SK-N-SH treated with all-trans-retinoic acid at 6 μM for 48 hours (cell line): ENCODE results near the gene TMEM143.

Experiments used
- ATAC-seq: fragments of 200-7000 bp; cut with Tn5 transposase; 3 replicates; pipeline ENCODE4 v1.9.1; 2020; ENCODE audit warnings: mild to moderate bottlenecking, moderate library complexity
- ARNTL ChIP-seq: fragments of 450-650 bp; formaldehyde crosslinking; IDR thresholded peaks from 2 replicates; pipeline ENCODE4 v1.5.0; 2020; ENCODE audit warnings: low read depth, mild to moderate bottlenecking, moderate library complexity, borderline replicate concordance
- BACH2 ChIP-seq: fragments of 250-450 bp; sonication (Bioruptor Pico); IDR thresholded peaks from 2 replicates; pipeline ENCODE4 v1.9.0; 2021; ENCODE audit warnings: mild to moderate bottlenecking, borderline replicate concordance
- CSDC2 ChIP-seq: fragments of 250-450 bp; sonication (Bioruptor Pico); IDR thresholded peaks from 2 replicates; pipeline ENCODE4 v1.5.0; 2020; ENCODE audit warnings: mild to moderate bottlenecking, moderate library complexity
- ESRRG ChIP-seq: fragments of 250-450 bp; sonication (Bioruptor Pico); IDR thresholded peaks from 2 replicates; pipeline ENCODE4 v1.6.1; 2021; ENCODE audit warnings: mild to moderate bottlenecking
- GLIS3 ChIP-seq: fragments of 250-450 bp; sonication (Bioruptor Pico); IDR thresholded peaks from 2 replicates; pipeline ENCODE4 v1.5.0; 2020; ENCODE audit warnings: mild to moderate bottlenecking, moderate library complexity
- ISL1 ChIP-seq: fragments of 250-450 bp; sonication (Bioruptor Pico); IDR thresholded peaks from 2 replicates; pipeline ENCODE4 v2.1.2; 2022; ENCODE audit warnings: mild to moderate bottlenecking, moderate library complexity
- PPARA ChIP-seq: fragments of 250-450 bp; sonication (Bioruptor Pico); IDR thresholded peaks from 2 replicates; pipeline ENCODE4 v1.5.0; 2020; ENCODE audit warnings: mild to moderate bottlenecking, borderline replicate concordance
- RARB ChIP-seq: fragments of 250-450 bp; sonication (Bioruptor Pico); IDR thresholded peaks from 2 replicates; pipeline ENCODE4 v1.8.0; 2021; ENCODE audit warnings: mild to moderate bottlenecking, moderate library complexity
- TCF4 ChIP-seq: fragments of 250-450 bp; sonication (Bioruptor Pico); IDR thresholded peaks from 2 replicates; pipeline ENCODE4 v1.8.0; 2021; ENCODE audit warnings: mild to moderate bottlenecking, moderate library complexity, borderline replicate concordance
- TOX ChIP-seq: fragments of 250-450 bp; sonication (Bioruptor Pico); IDR thresholded peaks from 2 replicates; pipeline ENCODE4 v1.8.0; 2021; ENCODE audit warnings: mild to moderate bottlenecking, moderate library complexity, borderline replicate concordance
- ZC3H10 ChIP-seq: fragments of 250-450 bp; sonication (Bioruptor Pico); IDR thresholded peaks from 2 replicates; pipeline ENCODE4 v1.5.1; 2021; ENCODE audit warnings: mild to moderate bottlenecking, moderate library complexity
- ZFP30 ChIP-seq: fragments of 450-650 bp; formaldehyde crosslinking; IDR thresholded peaks from 2 replicates; pipeline ENCODE4 v1.5.0; 2022; ENCODE audit warnings: mild to moderate bottlenecking, moderate library complexity
- ZNF565 ChIP-seq: fragments of 450-650 bp; formaldehyde crosslinking; conservative IDR thresholded peaks from 2 replicates; pipeline ENCODE4 v1.5.0; 2020; ENCODE audit warnings: low read depth, mild to moderate bottlenecking, moderate library complexity
- ZNF70 ChIP-seq: fragments of 450-650 bp; formaldehyde crosslinking; IDR thresholded peaks from 2 replicates; pipeline ENCODE4 v1.5.0; 2020; ENCODE audit warnings: mild to moderate bottlenecking, moderate library complexity
- ZNF8 ChIP-seq: fragments of 450-650 bp; formaldehyde crosslinking; IDR thresholded peaks from 2 replicates; pipeline ENCODE4 v1.5.0; 2020; ENCODE audit warnings: mild to moderate bottlenecking, moderate library complexity
- TF ChIP-seq, protein P1 (sequence below): fragments of 250-450 bp; sonication (Bioruptor Pico); IDR thresholded peaks from 2 replicates; pipeline ENCODE4 v1.8.0; 2020; ENCODE audit warnings: mild to moderate bottlenecking, moderate library complexity, borderline replicate concordance
- TF ChIP-seq, protein P2 (sequence below): fragments of 250-450 bp; sonication (Bioruptor Pico); IDR thresholded peaks from 2 replicates; pipeline ENCODE4 v1.5.1; 2020; ENCODE audit warnings: low read depth, mild to moderate bottlenecking, moderate library complexity
- TF ChIP-seq, protein P3 (sequence below): fragments of 250-450 bp; sonication (Bioruptor Pico); IDR thresholded peaks from 2 replicates; pipeline ENCODE4 v1.5.1; 2021; ENCODE audit warnings: mild to moderate bottlenecking, moderate library complexity
- TF ChIP-seq, protein P4 (sequence below): fragments of 250-450 bp; sonication (Bioruptor Pico); IDR thresholded peaks from 2 replicates; pipeline ENCODE4 v1.8.0; 2021; ENCODE audit warnings: low read depth, mild to moderate bottlenecking, moderate library complexity, borderline replicate concordance
- TF ChIP-seq, protein P5 (sequence below): fragments of 250-450 bp; sonication (Bioruptor Pico); IDR thresholded peaks from 2 replicates; pipeline ENCODE4 v1.5.0; 2020; ENCODE audit warnings: mild to moderate bottlenecking, moderate library complexity

Gene TMEM143

DNA sequence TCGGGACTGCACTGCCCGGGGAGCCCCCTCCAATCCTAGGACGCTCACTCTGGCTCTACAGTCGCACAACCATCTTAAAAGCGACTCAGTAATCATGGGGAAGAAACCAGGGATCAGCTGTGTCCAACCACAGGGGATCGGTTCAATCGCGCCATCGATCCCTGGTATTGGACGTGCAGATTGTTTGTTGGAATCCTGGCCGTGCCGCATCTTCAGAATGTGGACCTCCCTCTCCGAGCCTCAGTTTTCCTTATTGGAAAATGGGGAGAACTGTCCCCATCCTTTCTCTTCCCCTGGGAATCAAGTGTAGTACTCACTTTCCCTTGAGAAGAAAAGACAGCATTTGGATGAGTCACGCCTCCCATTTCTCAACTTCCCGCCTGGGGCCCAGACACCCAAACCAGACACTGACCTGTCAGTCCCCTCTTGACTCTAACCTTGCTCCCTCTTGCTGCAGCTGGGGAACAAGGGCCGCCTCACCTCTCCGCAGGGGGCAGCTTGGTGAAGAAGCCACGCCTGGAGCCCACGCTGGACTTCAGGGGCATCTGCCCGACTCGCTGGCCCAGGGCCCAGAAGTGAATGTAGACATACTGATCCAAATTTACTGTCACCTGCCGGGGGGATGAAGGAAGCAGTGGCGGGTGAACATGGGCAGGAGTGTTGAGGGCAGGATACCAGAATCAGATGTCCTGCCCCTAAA is 20.7 kb downstream of the TMEM143 start:
- ATAC-seq = no peak
- TF ChIP-seq ESRRG (CRISPR knock-in tag) = no peak
- TF ChIP-seq ZNF8 (CRISPR knock-in tag) = no peak
- no peak for TF ChIP-seq CSDC2 (CRISPR knock-in tag)
- no peak for TF ChIP-seq ZC3H10 (CRISPR knock-in tag)

DNA sequence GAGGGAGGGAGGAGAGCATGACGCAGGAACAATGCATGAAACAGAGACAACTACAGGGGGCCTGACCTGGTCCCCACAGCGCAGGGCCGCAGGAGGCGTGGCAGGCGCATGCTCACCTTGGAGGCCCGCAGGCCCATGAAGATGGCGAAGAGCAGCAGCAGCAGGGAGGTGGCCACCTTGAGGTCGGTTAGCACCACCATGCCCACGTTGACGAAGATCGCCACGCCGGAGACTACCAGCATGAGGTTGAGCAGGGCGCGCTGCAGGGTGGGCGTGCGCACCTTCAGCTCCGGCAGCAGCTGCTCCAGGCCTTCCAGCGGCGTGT is 21.4 kb downstream of the TMEM143 start:
- no peak for TF ChIP-seq ZFP30
- no peak for ATAC-seq

DNA sequence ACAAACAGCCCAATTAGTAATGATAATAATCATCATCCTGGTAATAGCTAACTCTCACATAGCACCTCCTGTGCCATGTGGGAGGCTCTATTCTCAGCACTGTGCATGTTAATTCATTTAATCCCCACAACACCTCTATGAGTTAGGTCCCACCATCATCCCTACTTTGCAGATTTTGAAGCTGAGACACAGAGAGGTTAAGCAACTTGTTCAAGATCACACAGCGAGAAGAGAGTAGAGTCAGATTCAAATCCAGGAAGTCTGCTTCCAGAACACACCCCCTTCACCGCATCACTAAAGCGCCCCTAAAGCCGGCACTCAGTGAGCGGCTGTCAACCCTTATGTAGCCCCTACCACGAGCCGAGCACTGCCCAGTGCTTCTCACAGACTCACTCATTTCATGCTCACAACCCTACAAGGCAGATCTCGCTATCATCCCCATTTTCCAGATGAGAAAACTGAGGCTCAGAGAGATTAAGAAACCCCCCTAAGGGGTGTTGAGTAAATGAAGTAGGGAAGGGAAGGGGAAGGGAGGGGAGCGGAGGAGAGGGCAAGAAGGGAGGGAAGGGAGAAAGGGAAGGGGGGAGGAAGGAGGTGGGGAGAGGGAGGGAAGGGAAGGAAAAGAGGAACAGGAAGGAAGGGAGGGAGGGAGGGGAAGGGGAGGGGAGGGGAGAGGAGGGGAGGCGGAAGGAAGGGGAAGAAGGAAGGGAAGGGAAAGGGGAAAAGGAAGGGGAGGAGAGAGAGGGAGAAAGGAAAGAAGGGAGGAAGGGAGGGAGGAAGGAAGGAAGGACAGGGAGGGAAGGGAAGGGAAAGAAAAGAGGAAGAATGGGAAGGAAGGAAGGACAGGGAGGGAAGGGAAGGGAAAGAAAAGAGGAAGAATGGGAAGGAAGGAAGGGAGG is 22.0 kb downstream of the TMEM143 start:
- ATAC-seq = no peak
- TF ChIP-seq PPARA (no peak), TCF4 (CRISPR knock-in tag) (no peak), ISL1 (no peak), CSDC2 (CRISPR knock-in tag) (no peak), ZNF565 (no peak), ESRRG (CRISPR knock-in tag) (no peak), ARNTL (CRISPR knock-in tag) (no peak)
- TF ChIP-seq, protein P1, sequence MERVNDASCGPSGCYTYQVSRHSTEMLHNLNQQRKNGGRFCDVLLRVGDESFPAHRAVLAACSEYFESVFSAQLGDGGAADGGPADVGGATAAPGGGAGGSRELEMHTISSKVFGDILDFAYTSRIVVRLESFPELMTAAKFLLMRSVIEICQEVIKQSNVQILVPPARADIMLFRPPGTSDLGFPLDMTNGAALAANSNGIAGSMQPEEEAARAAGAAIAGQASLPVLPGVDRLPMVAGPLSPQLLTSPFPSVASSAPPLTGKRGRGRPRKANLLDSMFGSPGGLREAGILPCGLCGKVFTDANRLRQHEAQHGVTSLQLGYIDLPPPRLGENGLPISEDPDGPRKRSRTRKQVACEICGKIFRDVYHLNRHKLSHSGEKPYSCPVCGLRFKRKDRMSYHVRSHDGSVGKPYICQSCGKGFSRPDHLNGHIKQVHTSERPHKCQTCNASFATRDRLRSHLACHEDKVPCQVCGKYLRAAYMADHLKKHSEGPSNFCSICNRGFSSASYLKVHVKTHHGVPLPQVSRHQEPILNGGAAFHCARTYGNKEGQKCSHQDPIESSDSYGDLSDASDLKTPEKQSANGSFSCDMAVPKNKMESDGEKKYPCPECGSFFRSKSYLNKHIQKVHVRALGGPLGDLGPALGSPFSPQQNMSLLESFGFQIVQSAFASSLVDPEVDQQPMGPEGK (CRISPR knock-in tag) = no peak
- TF ChIP-seq, protein P2, sequence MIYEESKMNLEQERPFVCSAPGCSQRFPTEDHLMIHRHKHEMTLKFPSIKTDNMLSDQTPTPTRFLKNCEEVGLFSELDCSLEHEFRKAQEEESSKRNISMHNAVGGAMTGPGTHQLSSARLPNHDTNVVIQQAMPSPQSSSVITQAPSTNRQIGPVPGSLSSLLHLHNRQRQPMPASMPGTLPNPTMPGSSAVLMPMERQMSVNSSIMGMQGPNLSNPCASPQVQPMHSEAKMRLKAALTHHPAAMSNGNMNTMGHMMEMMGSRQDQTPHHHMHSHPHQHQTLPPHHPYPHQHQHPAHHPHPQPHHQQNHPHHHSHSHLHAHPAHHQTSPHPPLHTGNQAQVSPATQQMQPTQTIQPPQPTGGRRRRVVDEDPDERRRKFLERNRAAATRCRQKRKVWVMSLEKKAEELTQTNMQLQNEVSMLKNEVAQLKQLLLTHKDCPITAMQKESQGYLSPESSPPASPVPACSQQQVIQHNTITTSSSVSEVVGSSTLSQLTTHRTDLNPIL (CRISPR knock-in tag) = no peak

DNA sequence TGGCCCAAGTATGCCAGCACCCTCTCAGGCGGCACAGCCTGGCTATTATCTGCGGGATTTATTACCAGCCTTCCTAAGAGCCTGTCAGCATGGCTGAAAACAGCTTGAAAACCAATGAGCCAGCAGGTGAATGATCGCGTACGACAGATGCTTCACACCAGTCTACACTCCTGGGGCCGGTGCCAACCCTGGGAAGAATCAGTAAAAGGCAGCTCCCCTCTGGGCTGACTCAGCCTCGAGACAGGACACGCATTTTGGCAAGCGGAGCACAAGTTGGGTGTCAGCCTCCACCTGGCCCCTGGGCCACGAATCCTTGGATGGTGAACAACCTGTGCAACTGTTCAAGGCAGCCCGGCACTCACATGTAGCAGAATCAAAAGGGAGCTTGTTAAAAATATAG is 22.7 kb downstream of the TMEM143 start:
- TF ChIP-seq ZFP30 = no peak
- TF ChIP-seq PPARA = no peak
- no peak for TF ChIP-seq GLIS3 (CRISPR knock-in tag)
- no peak for TF ChIP-seq ZC3H10 (CRISPR knock-in tag)
- TF ChIP-seq, protein P3, sequence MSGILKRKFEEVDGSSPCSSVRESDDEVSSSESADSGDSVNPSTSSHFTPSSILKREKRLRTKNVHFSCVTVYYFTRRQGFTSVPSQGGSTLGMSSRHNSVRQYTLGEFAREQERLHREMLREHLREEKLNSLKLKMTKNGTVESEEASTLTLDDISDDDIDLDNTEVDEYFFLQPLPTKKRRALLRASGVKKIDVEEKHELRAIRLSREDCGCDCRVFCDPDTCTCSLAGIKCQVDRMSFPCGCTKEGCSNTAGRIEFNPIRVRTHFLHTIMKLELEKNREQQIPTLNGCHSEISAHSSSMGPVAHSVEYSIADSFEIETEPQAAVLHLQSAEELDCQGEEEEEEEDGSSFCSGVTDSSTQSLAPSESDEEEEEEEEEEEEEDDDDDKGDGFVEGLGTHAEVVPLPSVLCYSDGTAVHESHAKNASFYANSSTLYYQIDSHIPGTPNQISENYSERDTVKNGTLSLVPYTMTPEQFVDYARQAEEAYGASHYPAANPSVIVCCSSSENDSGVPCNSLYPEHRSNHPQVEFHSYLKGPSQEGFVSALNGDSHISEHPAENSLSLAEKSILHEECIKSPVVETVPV = no peak
- TF ChIP-seq, protein P4, sequence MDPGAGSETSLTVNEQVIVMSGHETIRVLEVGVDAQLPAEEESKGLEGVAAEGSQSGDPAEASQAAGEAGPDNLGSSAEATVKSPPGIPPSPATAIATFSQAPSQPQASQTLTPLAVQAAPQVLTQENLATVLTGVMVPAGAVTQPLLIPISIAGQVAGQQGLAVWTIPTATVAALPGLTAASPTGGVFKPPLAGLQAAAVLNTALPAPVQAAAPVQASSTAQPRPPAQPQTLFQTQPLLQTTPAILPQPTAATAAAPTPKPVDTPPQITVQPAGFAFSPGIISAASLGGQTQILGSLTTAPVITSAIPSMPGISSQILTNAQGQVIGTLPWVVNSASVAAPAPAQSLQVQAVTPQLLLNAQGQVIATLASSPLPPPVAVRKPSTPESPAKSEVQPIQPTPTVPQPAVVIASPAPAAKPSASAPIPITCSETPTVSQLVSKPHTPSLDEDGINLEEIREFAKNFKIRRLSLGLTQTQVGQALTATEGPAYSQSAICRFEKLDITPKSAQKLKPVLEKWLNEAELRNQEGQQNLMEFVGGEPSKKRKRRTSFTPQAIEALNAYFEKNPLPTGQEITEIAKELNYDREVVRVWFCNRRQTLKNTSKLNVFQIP (CRISPR knock-in tag) = no peak
- TF ChIP-seq TOX = no peak
- no peak for TF ChIP-seq BACH2
- no peak for TF ChIP-seq TCF4 (CRISPR knock-in tag)
- no peak for TF ChIP-seq ZNF70 (CRISPR knock-in tag)
- no peak for TF ChIP-seq CSDC2 (CRISPR knock-in tag)
- no peak for TF ChIP-seq ZNF8 (CRISPR knock-in tag)
- TF ChIP-seq, protein P5, sequence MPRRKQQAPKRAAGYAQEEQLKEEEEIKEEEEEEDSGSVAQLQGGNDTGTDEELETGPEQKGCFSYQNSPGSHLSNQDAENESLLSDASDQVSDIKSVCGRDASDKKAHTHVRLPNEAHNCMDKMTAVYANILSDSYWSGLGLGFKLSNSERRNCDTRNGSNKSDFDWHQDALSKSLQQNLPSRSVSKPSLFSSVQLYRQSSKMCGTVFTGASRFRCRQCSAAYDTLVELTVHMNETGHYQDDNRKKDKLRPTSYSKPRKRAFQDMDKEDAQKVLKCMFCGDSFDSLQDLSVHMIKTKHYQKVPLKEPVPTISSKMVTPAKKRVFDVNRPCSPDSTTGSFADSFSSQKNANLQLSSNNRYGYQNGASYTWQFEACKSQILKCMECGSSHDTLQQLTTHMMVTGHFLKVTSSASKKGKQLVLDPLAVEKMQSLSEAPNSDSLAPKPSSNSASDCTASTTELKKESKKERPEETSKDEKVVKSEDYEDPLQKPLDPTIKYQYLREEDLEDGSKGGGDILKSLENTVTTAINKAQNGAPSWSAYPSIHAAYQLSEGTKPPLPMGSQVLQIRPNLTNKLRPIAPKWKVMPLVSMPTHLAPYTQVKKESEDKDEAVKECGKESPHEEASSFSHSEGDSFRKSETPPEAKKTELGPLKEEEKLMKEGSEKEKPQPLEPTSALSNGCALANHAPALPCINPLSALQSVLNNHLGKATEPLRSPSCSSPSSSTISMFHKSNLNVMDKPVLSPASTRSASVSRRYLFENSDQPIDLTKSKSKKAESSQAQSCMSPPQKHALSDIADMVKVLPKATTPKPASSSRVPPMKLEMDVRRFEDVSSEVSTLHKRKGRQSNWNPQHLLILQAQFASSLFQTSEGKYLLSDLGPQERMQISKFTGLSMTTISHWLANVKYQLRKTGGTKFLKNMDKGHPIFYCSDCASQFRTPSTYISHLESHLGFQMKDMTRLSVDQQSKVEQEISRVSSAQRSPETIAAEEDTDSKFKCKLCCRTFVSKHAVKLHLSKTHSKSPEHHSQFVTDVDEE (CRISPR knock-in tag) = no peak
- TF ChIP-seq, protein P2 (CRISPR knock-in tag) = no peak
- TF ChIP-seq, protein P1 (CRISPR knock-in tag) = no peak
- no peak for TF ChIP-seq ISL1
- no peak for TF ChIP-seq RARB
- ATAC-seq = peak; percentile 70
